HG03442 (cell line): ENCODE measurements around the gene KRTAP16-1.
"Not testable (repeated sequence)": the region's sequence is repeated elsewhere in the genome, so short reads cannot be mapped to it uniquely, and the experiment has no call there.

Experiments used
- ATAC-seq: cut with Tn5 transposase; IDR thresholded peaks from one replicate; pipeline ENCODE4 v1.9.1; 2021; ENCODE audit warnings: mild to moderate bottlenecking, moderate library complexity; ENCODE audit not compliant: unreplicated experiment

Gene KRTAP16-1

DNA sequence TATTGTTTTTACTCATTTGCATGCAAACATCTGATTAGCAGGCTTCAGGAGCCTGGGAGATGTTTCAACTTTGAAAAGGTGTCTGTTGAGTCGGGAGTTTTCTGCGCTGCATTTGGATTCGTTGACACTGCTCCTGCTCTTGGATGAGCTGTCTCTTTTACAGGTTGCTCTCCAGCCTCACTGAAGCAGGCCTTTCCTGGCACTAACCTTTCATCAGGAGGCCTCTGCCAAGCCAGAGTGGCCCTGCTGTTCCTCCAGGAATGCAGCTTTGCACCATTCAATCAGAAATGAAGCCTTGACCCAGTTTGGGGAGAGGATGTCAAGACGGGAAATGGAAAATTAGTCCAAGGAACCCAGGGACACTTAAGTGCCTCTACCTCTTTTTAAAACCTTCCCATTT, 6.1 kb downstream of the KRTAP16-1 start:
- ATAC-seq, result no peak

DNA sequence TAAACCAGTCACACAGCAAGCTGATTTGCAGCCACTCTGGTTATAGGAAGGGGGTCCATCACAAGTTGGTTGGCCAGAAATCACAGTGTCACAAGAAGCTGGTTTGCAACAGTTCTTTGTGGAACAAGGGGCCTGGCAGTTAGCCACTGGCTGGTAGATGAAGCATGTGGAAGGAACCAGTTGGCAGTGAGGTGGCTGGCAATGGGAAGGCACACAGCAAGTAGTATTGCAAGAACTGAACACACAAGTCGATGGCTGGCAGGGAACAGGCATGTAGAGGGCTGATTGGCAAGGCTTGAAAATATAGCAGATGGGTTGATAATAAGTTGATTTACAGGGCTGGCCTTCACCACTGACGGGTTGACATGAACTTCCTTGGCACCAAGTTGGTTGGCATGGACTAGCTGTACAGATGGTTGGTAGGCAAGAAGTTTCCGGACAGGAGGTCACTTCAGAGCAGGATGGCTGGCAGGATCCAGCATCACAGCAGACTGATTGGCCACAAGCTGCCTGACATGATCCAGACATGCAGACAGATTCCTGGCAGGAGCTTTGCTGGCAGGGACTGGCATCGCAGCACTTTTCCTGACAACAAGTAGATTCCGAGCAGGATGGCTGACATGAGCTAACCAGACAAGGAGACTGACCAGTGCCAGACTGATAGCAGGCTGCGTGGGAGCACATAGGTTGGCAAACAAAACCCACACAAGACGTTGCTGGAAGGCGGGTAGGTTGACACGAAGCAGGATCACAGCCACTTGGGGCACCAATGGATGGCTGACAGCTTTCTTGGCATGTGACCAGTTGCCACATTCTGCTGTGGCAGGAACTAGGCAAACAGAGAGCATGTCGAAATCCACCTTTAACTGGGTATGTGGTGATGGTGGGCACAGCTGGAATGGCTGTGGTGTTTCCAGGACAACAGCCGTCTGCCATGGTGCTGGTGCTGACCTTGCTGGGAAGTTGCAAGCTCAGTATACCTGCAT, 6.9 kb downstream of the KRTAP16-1 start, which contains the start of gene KRTAP29-1:
Gene KRTAP29-1 (minus strand): TSS at position 936 of the 986 bp plus-strand sequence. CDS start 0 bp downstream, at position 936.
- no peak for ATAC-seq

DNA sequence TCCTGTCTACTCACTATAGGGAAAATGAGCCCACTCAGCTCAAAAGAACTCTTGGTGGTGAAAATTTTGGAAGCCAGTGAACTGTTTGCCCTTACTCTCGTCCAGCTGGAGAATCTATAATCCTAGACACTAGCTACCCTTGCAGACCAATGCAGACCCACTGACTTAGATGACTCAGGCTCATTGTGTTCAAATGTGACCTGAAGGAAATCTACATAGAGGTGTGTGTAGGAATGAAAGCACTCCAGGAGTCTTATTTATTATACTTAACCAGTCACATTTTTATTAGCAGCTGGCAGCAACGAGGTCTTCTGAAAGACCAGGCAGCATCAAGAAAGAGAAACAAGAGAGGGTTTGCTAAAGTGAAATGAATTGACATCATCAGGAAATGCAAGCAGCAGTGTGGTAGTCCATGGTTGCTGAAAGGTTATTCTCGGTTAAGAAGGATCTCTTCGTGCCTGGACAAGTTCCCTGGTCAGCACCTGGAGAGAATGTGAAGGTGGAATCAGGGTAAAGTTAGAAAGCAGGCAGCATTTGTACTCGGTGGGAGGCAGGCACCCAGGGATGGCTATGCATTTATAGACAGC, 7.8 kb downstream of the KRTAP16-1 start:
- ATAC-seq, result no peak

DNA sequence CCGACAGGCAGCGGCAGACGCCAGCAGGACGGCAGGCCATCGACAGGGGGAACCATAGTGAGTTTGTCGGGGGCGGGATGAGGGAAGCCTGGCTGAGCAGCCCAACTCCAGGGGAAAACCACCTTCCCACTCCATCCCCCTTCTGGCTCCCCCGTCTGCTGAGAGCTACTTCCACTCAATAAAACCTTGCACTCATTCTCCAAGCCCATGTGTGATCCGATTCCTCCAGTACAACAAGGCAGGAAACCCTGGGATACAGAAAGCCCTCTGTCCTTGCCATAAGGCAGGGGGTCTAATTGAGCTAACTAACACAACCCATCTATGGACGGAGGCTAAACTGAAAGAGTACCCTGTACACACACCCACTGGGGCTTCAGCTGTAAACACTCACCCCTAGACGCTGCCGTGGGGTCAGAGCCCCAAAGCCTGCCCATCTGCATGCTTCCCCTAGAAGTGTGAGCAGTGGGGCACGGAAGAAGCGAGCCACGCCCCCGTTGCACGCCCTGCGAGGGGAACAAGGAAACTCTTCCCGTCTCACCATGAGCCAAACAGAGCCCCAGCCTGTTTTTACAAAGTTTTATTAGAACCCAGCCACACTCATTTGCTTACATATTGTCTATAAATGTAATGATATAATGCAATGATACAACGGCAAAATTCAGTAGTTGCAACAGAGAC, 10.5 kb downstream of the KRTAP16-1 start:
- ATAC-seq, result no peak

DNA sequence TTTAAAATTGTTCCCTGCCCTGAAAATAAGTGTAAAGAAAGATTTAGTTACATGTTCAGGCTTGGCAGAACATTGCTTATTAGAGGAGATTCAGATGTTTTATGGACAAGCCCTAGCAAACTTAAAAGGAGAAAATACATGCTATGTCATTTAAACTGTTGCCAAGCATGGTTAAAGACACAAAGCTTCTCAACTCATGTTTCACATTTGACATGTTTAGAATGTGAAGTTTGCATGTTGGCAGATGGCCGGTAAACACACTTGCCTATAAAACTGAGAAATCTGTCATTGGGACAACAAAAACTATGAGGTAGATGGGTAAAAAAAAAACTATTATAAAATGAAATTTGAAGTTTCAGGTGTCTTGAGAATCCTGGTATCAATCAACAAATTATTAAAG, 12.3 kb downstream of the KRTAP16-1 start:
- ATAC-seq, result no peak

DNA sequence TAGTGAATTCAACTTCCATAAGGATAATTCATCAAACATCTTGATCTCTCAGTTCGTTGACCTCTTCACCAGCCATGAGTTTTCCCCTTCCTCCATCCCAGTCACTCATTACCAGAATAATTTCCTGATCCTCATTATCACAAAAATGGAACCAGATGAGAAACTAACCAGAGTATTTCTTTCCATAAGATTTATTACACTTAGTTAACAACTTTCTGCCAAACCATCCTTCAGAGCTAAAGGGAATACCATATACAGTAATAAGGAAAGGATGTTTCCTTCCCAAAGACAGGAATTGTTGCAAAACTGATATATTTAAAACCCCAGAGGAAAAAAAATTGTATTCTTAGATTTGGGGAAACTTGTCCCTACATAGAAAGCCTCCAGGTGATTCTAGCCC, 15.1 kb downstream of the KRTAP16-1 start:
- ATAC-seq, result no peak

DNA sequence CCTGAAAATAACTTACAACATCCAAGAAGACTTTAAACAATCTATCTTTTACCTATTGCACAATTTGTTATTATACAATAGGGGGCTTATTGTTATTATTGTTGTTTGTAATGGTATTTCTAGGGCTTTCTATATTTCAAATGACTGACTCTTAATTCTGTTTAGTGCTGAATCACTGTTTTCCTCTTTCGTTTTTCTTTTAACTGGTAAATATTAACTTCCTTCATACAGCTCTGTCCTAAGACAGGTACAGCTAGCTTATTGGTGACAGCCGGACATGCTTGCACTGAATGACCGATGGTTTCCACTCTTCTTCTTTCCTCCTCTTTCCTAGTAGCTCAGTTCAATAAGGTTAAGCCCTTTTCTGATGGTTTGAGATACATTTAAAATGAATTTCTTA, 22.1 kb downstream of the KRTAP16-1 start:
- ATAC-seq, result no peak

DNA sequence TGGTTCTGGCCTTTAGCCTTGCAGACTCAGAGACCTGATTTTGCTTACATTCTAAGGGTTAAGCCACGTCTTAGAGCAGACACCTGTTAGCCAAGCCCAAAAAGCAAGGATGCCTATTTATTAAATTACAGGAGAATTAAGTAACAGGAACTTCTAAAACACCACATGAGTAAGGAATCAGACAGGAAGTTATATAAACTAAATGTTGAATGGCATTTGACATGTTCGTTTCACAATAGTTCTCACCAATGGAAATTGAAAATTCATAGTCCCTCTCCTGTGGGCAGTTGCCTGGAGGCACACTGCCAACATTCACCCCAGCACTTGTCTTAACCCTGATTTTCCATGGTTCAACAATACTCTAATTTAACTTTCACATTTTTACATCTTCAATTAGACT, 24.6 kb downstream of the KRTAP16-1 start:
- no peak for ATAC-seq

DNA sequence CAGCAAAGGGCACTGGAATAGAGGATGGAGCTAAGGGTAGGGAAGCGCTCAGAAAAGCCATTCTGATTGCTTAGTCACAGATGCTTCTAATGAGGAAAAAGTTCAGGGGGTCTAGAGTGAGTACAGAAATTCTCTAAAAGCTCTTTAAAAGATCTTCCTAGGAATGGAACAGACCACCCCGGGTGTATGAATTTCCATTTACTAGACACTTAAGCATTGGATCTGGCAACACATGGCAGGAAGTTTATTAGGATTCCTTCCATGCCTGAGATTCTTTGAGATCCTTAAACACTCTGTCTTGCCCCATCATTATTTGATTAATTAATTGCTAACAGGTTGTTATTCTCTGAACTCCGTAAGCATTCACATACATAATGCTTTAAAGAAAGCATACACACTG, 25.1 kb downstream of the KRTAP16-1 start:
- no peak for ATAC-seq

DNA sequence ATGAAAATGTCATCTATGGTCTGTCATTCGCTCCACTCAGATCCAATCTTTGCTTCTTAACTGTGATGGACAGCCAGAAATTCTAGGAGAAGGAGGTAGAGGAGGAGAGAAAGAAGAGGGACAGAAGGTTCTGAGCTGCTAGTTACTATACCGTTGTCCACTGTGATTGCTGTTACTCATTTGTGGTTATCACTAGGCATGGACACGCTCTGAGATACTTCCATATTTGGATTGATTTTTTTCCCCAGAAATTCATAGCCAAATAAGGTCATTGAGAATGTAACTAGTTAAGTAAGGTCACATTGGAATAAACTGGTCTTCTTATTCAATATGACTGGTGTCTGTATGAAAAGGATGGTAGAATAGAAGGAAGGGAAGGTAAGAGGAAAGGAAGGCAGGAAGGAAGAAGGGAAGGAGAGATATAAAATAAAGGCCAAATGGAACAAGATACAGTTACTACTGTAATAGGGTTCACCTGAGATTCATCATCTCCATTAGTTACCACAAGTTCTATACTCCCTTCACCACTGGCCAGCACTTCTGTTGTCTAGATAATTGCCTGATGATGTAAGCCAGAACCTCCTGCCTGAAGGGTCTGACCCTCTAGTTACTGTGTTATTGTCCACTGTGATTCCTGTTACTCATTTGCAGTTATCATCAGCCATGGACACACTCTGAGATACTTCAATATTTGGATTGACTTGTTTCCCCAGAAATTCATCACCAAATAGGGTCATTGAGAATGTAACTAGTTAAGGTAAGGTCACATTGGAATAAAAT, 30.7 kb downstream of the KRTAP16-1 start:
- no peak for ATAC-seq

DNA sequence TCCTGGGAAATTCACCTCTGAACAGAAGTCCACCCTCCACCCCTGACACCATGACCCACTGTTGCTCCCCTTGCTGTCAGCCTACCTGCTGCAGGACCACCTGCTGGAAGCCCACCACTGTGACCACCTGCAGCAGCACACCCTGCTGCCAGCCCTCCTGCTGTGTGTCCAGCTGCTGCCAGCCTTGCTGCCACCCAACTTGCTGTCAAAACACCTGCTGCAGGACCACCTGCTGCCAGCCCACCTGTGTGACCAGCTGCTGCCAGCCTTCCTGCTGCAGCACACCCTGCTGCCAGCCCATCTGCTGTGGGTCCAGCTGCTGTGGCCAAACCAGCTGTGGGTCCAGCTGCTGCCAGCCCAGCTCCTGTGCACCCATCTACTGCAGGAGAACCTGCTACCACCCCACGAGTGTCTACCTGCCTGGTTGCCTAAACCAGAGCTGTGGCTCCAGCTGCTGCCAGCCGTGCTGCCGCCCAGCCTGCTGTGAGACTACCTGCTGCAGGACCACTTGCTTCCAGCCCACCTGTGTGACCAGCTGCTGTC, 33.4 kb downstream of the KRTAP16-1 start, which contains the start of gene KRTAP9-7:
Gene KRTAP9-7 (plus strand): TSS at position 51 of the 543 bp plus-strand sequence. CDS start 0 bp downstream, at position 51.
- not testable (repeated sequence) for ATAC-seq

DNA sequence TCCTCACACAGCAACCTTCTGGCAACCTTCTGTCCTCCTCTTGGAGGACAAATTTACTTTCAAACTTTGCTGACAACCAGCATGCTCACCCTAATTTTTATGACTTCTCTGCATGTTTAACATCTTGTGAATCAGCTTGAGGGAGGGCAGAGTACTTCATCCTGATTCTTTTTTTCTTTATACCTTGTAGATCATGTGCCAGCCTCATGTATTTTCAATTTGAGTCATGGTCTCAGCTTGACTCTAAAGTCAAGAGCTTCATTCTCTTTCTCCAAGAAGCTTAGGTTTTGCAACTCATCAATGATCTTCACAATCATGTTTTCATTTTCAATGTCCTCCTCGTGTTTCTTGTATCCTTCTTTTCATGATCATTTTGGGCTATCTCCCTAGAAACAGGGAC, 37.3 kb downstream of the KRTAP16-1 start:
- ATAC-seq, result no peak

DNA sequence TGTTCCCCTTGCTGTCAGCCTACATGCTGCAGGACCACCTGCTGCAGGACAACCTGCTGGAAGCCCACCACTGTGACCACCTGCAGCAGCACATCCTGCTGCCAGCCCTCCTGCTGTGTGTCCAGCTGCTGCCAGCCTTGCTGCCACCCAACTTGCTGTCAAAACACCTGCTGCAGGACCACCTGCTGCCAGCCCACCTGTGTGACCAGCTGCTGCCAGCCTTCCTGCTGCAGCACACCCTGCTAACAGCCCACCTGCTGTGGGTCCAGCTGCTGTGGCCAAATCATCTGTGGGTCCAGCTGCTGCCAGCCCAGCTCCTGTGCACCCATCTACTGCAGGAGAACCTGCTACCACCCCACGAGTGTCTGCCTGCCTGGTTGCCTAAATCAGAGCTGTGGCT, 37.8 kb downstream of the KRTAP16-1 start:
- not testable (repeated sequence) for ATAC-seq

DNA sequence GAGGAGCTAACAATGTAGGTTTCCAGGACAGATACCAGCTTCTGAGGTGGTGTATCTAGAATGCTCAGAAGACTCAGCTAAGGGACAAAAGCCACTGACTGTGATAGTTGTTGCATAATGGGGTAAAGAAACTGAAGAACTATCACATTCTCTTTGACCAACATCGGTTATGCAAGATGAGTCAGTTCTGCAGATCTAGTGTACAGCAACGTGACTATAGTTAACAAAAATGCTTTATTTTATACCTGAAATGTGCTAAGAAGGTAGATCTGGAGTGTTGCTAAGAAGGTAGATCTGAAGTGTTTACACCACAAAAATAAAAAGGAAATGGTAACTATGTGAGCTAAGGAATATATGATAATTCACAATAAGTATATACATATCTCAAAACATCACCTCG, 41.4 kb downstream of the KRTAP16-1 start:
- ATAC-seq, result no peak

DNA sequence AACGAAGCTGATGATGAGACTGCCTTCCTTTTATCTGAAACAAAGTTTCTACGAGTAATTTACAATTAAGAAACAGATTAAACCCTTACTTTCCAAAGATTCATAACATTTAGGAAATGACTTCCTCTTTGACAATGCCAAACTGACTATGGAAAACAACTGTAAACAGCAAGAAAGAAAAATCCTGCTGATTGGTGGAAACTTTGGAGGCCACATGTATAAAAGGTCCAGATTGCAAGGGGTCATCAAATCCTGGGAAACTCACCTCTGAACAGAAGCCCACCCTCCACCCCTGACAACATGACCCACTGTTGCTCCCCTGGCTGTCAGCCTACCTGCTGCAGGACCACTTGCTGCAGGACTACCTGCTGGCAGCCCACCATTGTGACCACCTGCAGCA, 44.0 kb downstream of the KRTAP16-1 start, which contains the start of gene KRTAP9-6:
Gene KRTAP9-6 (plus strand): TSS at position 301 of the 400 bp plus-strand sequence. CDS start 0 bp downstream, at position 301.
- no peak for ATAC-seq

DNA sequence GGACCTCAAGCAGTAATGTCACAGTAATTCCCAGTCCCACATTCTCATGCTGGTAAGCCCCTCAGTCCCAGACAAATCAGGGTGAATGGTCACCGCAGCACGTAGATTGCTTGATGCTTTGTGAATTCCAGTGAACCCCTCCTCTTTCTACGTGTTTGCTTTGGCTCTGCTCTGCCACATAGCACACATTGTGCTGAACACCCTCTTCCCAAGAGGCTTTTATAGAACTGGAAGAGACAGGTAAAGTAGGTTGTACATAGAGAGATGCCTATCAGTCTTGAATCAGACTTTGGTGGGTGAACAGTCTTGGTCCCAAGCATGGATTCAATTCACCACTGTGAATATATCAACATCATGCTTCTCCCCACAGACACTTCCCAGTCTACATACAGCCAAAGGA, 44.5 kb downstream of the KRTAP16-1 start:
- ATAC-seq, result no peak

DNA sequence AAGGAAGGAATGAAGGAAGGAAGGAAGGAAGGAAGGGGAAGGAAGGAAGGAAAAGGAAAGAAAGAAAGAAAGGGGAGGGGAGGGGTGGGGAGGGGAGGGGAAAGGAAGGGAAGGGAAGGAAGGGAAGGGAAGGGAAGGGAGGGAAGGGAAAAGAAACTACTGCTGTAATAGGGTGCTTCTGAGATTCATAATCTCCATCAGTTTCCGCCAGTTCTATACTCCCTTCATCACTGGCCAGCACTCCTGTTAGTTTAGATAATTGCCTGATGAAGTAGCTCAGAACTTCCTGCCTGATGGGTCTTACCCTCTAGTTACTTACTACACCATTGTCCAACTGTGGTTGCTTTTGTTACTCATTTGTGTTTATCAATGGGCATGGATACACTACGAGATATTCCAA, 45.9 kb downstream of the KRTAP16-1 start:
- ATAC-seq, result no peak

DNA sequence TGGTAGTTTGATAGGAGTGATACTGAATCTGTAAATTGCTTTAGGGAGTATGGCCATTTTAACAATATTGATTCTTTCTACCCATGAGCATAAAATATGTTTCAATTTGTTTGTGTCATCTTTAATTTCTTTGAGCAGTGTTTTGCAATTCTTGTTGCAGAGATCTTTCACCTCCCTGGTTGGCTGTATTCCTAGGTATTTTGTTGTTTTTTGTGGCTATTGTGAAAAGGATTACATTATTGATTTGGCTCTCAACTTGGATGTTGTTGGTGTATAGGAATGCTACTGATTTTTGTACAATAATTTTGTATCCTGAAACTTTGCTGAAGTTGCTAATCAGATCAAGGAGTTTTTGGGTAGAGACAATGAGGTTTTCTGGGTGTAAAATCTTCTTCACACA, 50.7 kb downstream of the KRTAP16-1 start:
- no peak for ATAC-seq
